Subcutaneous adipose tissue (tissue), 4 donors: ENCODE measurements around the gene PIEZO2. TPM values are rescaled to one million over a fixed set of nuclear protein-coding genes. Genes with fewer than 3 reads are reported as not detected.

Source experiments
- CTCF ChIP-seq: fragments of 450-650 bp; IDR thresholded peaks from one replicate; pipeline ENCODE4 v1.5.1; 2016; ENCODE audit warnings: low read depth, mild to moderate bottlenecking, control low read depth, antibody characterized with exemption, moderate library complexity
- total RNA-seq, 4 donors: library from RNA; depleted of rRNA; stranded (reverse); fragments of >200 nt; gene quantifications; one replicate each; pipeline ENCODE4 v1.1.0, GENCODE V29; 2016

PIEZO2 gene
- total RNA-seq, 4 donors from 2014 or later = 0.85 to 2.2 (median 1.1) TPM

- TF ChIP-seq CTCF = no peak
Measured at GRCh38 chr18:10977042-10977441, 172.3 kb downstream of the PIEZO2 start.

- TF ChIP-seq CTCF = no peak
Measured at GRCh38 chr18:10973567-10974203, 175.7 kb downstream of the PIEZO2 start.

GRCh38 chr18:10971717-10972116 lies 177.7 kb downstream of the PIEZO2 start:
- no peak for TF ChIP-seq CTCF

- TF ChIP-seq CTCF = no peak
Measured at GRCh38 chr18:10965119-10965518, 184.2 kb downstream of the PIEZO2 start.

- no peak for TF ChIP-seq CTCF
Measured at GRCh38 chr18:10953672-10954071, 195.7 kb downstream of the PIEZO2 start.

- no peak for TF ChIP-seq CTCF
Measured at GRCh38 chr18:10951631-10952544, 197.5 kb downstream of the PIEZO2 start.

GRCh38 chr18:10950876-10951630 lies 198.3 kb downstream of the PIEZO2 start:
- TF ChIP-seq CTCF = no peak
